ENCODE measurements around the gene CPTP. TPM values are rescaled to one million over a fixed set of nuclear protein-coding genes. Genes with fewer than 3 reads are reported as not detected.

CPTP gene
- total and polyA plus RNA-seq, 2 of the 13 experiments (the other 11 are each of a cell fraction or from before 2014, with no cell fraction given): 5.5 to 9.3 TPM

GRCh38 chr1:1361982-1362423 is 37.4 kb downstream of the CPTP start (continued):
- TF ChIP-seq MLXIP (CRISPR knock-in tag; IDR thresholded peaks at IDR 0.05; ENCODE audit: borderline replicate concordance): no peak
- TF ChIP-seq ZNF784 (CRISPR knock-in tag; IDR thresholded peaks at IDR 0.05; ENCODE audit: borderline replicate concordance): no peak
- no peak for TF ChIP-seq EZH2 (conservative IDR thresholded peaks at IDR 0.05; ENCODE audit: low read depth, low read length)
- TF ChIP-seq CEBPG (CRISPR knock-in tag; IDR thresholded peaks at IDR 0.05): no peak
- TF ChIP-seq ASH2L (IDR thresholded peaks at IDR 0.05; ENCODE audit: insufficient read length, low read depth, low read length): no peak
- no peak for TF ChIP-seq TOE1 (CRISPR knock-in tag; IDR thresholded peaks at IDR 0.05)
- TF ChIP-seq SOX5 (CRISPR knock-in tag; IDR thresholded peaks at IDR 0.05; ENCODE audit: borderline replicate concordance): no peak
- no peak for TF ChIP-seq RELA (CRISPR knock-in tag; IDR thresholded peaks at IDR 0.05)
- TF ChIP-seq ZNF224 (CRISPR knock-in tag; IDR thresholded peaks at IDR 0.05): no peak
- TF ChIP-seq JUN (CRISPR knock-in tag; IDR thresholded peaks at IDR 0.05): no peak
- no peak for TF ChIP-seq ZSCAN20 (CRISPR knock-in tag; IDR thresholded peaks at IDR 0.05; ENCODE audit: borderline replicate concordance)
- TF ChIP-seq UBTF (CRISPR knock-in tag; IDR thresholded peaks at IDR 0.05): peak; percentile 90
- TF ChIP-seq MTERF4 (CRISPR knock-in tag; IDR thresholded peaks at IDR 0.05): no peak
- TF ChIP-seq SKI (IDR thresholded peaks at IDR 0.05; ENCODE audit: partially characterized antibody): peak; percentile 47
- no peak for TF ChIP-seq ZNF672 (CRISPR knock-in tag; IDR thresholded peaks at IDR 0.05)
- TF ChIP-seq ZNF292 (CRISPR knock-in tag; IDR thresholded peaks at IDR 0.05; ENCODE audit: borderline replicate concordance, low read depth): peak; percentile 70; the same call in 1 of the 2 replicates
- no peak for TF ChIP-seq GLI4 (CRISPR knock-in tag; IDR thresholded peaks at IDR 0.05; ENCODE audit: borderline replicate concordance)
- TF ChIP-seq DPF2 (CRISPR knock-in tag; IDR thresholded peaks at IDR 0.05; ENCODE audit: borderline replicate concordance, low read depth): 0 out of 2 replicates have a peak, but pooled peaks have one; percentile 28
- 0 out of 2 replicates have a peak, but pooled peaks have one; percentile 15 for TF ChIP-seq ZNF263 (CRISPR knock-in tag; IDR thresholded peaks at IDR 0.05)
- TF ChIP-seq DNMT1 (CRISPR knock-in tag; IDR thresholded peaks at IDR 0.05): 0 out of 2 replicates have a peak, but pooled peaks have one; percentile 50
- TF ChIP-seq, protein P1, sequence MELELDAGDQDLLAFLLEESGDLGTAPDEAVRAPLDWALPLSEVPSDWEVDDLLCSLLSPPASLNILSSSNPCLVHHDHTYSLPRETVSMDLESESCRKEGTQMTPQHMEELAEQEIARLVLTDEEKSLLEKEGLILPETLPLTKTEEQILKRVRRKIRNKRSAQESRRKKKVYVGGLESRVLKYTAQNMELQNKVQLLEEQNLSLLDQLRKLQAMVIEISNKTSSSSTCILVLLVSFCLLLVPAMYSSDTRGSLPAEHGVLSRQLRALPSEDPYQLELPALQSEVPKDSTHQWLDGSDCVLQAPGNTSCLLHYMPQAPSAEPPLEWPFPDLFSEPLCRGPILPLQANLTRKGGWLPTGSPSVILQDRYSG (CRISPR knock-in tag; IDR thresholded peaks at IDR 0.05): no peak
- TF ChIP-seq U2AF2 (IDR thresholded peaks at IDR 0.05; ENCODE audit: low read depth, low read length): no peak
- no peak for TF ChIP-seq MEF2D (CRISPR knock-in tag; IDR thresholded peaks at IDR 0.05)
- TF ChIP-seq ZNF136 (CRISPR knock-in tag; IDR thresholded peaks at IDR 0.05; ENCODE audit: low read depth): no peak
